GM12878 (cell line): Measurements from ENCODE around the gene GALNT18.

Experiments used
- EP300 ChIP-seq, 2 experiments: fragments of 150-350 bp in 1 of 2; IDR thresholded peaks; 2 replicates each; pipeline ENCODE4 v1.6.1; 2011 to 2012; ENCODE audit warnings: low read depth in 2 of 2, low read length in 2 of 2, borderline replicate concordance in 1 of 2, improper control_type of control experiment in 1 of 2, inconsistent platforms in 1 of 2; ENCODE audit not compliant: control insufficient read depth in 1 of 2
- PAX5 ChIP-seq: IDR thresholded peaks from 2 replicates; pipeline ENCODE4 v1.6.1; 2011; ENCODE audit warnings: low read depth, low read length, borderline replicate concordance
- RUNX3 ChIP-seq: IDR thresholded peaks from 2 replicates; pipeline ENCODE4 v1.6.1; 2012; ENCODE audit warnings: low read length, inconsistent platforms
- YY1 ChIP-seq: IDR thresholded peaks from 2 replicates; pipeline ENCODE4 v1.6.1; 2011; ENCODE audit warnings: low read depth, mild to moderate bottlenecking, low read length
- ZSCAN29 ChIP-seq: fragments of 450-650 bp; IDR thresholded peaks from 2 replicates; pipeline ENCODE4 v1.6.1; 2017; ENCODE audit warnings: mild to moderate bottlenecking, moderate library complexity
- TF ChIP-seq, protein P1 (sequence below): IDR thresholded peaks from 2 replicates; pipeline ENCODE4 v1.6.1; 2011; ENCODE audit warnings: low read depth, low read length, improper control_type of control experiment, borderline replicate concordance
- TF ChIP-seq, protein P2 (sequence below), 3 experiments: IDR thresholded peaks in 2 of 3; conservative IDR thresholded peaks in 1 of 3; 2 replicates each; pipeline ENCODE4 v1.5.1; 2011; ENCODE audit warnings: low read depth in 3 of 3, low read length in 3 of 3, mild to moderate bottlenecking in 3 of 3, control low read depth in 2 of 3, moderate library complexity in 2 of 3, inconsistent platforms in 1 of 3, mixed read lengths in 1 of 3; ENCODE audit not compliant: control insufficient read depth in 2 of 3, insufficient read depth in 1 of 3; ENCODE audit errors: extremely low read depth in 1 of 3
- TF ChIP-seq, protein P3 (sequence below): fragments of 450-650 bp; IDR thresholded peaks from 2 replicates; pipeline ENCODE4 v1.6.1; 2018; ENCODE audit warnings: mild to moderate bottlenecking, low read depth, moderate library complexity; ENCODE audit not compliant: partially characterized antibody

DNA sequence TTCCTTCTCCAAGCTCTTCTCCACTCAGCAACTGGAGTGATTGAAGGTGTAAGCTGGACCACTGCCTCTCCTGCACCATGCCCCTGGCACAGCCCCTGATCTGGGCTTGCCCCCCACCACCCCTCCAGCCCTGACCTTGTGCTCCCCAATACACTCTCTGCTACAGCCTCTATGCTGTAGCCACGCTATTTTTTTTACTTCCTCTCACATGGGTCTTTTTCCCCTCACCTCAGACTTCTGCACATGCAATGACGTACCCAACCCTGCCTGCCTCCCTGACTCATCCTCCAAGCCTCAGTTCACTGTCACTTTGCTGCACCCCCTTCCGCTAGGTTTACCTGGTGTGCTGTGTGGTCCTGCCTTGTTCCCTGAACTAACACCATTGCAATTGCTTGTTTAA, 277.8 kb downstream of the GALNT18 start:
- no peak for TF ChIP-seq EP300 (IDR thresholded peaks at IDR 0.05; ENCODE audit: borderline replicate concordance in 1 of 2, control insufficient read depth in 1 of 2, low read depth in 2 of 2, low read length in 2 of 2)
- no peak for TF ChIP-seq YY1
- TF ChIP-seq, protein P1, sequence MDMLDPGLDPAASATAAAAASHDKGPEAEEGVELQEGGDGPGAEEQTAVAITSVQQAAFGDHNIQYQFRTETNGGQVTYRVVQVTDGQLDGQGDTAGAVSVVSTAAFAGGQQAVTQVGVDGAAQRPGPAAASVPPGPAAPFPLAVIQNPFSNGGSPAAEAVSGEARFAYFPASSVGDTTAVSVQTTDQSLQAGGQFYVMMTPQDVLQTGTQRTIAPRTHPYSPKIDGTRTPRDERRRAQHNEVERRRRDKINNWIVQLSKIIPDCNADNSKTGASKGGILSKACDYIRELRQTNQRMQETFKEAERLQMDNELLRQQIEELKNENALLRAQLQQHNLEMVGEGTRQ, result no peak
- TF ChIP-seq, protein P2, sequence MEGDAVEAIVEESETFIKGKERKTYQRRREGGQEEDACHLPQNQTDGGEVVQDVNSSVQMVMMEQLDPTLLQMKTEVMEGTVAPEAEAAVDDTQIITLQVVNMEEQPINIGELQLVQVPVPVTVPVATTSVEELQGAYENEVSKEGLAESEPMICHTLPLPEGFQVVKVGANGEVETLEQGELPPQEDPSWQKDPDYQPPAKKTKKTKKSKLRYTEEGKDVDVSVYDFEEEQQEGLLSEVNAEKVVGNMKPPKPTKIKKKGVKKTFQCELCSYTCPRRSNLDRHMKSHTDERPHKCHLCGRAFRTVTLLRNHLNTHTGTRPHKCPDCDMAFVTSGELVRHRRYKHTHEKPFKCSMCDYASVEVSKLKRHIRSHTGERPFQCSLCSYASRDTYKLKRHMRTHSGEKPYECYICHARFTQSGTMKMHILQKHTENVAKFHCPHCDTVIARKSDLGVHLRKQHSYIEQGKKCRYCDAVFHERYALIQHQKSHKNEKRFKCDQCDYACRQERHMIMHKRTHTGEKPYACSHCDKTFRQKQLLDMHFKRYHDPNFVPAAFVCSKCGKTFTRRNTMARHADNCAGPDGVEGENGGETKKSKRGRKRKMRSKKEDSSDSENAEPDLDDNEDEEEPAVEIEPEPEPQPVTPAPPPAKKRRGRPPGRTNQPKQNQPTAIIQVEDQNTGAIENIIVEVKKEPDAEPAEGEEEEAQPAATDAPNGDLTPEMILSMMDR (IDR thresholded peaks at IDR 0.05 in 2 of 3, conservative IDR thresholded peaks at IDR 0.05 in 1 of 3; ENCODE audit: control insufficient read depth in 2 of 3, extremely low read depth in 1 of 3, insufficient read depth in 1 of 3, low read depth in 3 of 3, low read length in 3 of 3), result no peak
- no peak for TF ChIP-seq ZSCAN29
- TF ChIP-seq PAX5, result no peak
- TF ChIP-seq, protein P3, sequence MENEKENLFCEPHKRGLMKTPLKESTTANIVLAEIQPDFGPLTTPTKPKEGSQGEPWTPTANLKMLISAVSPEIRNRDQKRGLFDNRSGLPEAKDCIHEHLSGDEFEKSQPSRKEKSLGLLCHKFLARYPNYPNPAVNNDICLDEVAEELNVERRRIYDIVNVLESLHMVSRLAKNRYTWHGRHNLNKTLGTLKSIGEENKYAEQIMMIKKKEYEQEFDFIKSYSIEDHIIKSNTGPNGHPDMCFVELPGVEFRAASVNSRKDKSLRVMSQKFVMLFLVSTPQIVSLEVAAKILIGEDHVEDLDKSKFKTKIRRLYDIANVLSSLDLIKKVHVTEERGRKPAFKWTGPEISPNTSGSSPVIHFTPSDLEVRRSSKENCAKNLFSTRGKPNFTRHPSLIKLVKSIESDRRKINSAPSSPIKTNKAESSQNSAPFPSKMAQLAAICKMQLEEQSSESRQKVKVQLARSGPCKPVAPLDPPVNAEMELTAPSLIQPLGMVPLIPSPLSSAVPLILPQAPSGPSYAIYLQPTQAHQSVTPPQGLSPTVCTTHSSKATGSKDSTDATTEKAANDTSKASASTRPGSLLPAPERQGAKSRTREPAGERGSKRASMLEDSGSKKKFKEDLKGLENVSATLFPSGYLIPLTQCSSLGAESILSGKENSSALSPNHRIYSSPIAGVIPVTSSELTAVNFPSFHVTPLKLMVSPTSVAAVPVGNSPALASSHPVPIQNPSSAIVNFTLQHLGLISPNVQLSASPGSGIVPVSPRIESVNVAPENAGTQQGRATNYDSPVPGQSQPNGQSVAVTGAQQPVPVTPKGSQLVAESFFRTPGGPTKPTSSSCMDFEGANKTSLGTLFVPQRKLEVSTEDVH, result no peak
- TF ChIP-seq RUNX3, result no peak
